GM21447 (cell line): ENCODE measurements around the gene HDGFL3.
"Not testable (repeated sequence)": the region's sequence is repeated elsewhere in the genome, so short reads cannot be mapped to it uniquely, and the experiment has no call there.

Experiments
- ATAC-seq: cut with Tn5 transposase; IDR thresholded peaks from one replicate; pipeline ENCODE4 v1.9.1; 2021; ENCODE audit not compliant: unreplicated experiment

HDGFL3 gene

DNA sequence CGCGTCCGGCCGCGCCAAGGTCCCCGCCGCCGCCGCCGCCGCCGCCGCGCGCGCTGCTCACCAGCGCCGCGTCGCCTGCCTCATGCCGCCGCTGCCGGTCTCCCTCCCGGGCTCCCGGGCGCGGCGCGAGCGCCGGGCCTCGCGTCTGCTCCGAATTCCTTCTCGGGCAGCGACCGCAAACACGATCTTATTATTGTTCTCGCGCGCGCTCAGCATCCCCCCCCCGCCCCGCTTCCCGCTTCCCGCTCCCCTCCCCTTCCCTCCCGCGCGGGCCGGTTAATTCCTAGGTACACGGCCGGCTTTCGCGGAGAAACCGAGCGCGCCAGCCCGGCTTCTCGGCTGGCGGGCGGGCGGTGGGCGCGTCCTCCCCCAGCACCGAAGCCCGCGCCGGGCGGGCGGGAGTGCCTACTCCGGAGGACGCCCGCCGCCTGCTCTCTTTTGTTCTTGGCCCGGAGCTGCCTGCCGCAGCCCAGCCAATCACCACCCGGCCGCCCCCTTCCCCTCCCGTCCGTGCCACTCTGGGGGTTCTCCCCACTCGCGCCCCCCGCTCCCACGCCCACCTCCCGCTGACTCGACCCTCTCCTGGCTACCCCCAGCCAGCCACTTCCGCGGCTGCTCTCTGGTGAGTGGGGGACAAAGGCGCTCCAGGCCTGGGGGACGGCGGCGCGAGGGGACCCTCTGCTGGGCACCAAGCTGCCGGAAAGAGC is at the start of gene HDGFL3:
HDGFL3 (minus strand) TSS at position 164 of the 707 bp plus-strand sequence. CDS start 409 bp downstream, outside the sequence.
- no peak for ATAC-seq

GRCh38 chr15:83250781-83251180 is 43.2 kb upstream of the HDGFL3 start:
- no peak for ATAC-seq

- ATAC-seq: no peak
These were observed 41.4 kb upstream of the HDGFL3 start for GRCh38 chr15:83249030-83249343.

DNA sequence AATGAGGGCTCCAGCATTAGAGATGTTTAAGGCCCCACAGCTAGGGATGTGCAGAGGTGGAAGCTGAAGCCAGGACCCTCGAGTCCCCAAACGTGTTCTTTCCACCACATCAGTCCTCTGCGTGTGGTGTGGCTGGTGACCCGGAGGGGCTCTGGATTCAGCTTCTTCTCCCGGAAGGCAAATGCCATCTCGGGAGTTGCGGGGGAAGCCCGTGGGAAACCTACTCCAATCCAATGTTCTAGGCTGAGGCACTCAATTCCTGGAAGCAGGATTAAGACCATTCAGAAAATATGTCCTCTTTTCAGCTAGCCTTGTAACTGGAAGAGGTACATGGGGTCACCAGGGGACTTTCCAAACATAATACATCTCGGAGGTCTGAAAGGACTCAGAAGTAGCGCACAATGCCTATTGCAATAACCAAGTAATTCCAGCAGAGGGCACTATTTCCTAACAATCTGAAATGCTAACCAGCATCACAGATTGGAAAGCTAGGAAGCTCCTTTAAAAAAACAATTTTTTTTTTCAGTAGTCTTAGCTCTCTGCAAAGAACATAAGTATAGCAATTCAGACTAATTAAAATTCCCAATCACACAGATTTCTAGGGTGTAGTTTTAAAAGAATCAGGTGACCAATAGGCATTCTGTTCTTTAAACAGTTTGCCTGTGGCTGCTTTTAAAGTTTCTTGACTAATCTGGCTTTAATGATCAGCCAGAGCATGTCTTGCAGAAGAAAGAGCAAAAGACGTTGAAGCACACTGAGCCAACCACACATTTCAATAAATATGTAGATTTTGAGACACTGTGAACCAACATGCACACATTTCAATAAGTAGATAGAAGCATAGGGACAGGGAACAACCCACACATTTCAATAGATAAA is 40.8 kb upstream of the HDGFL3 start:
- no peak for ATAC-seq

DNA sequence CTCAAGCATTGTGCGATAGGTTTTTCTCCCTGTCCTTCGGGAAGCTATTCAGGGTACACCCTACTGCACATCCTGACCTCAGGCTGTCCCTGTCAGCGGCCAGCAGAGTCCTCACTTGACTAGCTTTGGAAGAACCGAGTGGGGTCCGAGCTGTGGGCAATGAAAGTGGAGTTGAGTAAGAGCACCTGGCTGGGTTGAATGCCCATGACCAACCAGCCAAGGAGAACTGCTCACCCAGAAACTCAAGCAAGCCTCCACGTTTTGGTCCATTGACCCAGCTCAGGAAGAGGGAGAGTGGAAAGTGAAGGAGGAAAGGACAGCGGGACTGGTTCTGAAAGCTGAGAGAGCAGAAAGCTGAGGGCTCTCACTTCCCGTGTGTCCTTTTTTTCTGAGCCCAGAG is 36.0 kb upstream of the HDGFL3 start:
- no peak for ATAC-seq

- no peak for ATAC-seq
These were observed 22.6 kb upstream of the HDGFL3 start for GRCh38 chr15:83230242-83230641.

GRCh38 chr15:83225449-83225848 is 17.8 kb upstream of the HDGFL3 start:
- no peak for ATAC-seq

- not testable (repeated sequence) for ATAC-seq
These were observed 14.2 kb upstream of the HDGFL3 start for GRCh38 chr15:83221781-83222180.

DNA sequence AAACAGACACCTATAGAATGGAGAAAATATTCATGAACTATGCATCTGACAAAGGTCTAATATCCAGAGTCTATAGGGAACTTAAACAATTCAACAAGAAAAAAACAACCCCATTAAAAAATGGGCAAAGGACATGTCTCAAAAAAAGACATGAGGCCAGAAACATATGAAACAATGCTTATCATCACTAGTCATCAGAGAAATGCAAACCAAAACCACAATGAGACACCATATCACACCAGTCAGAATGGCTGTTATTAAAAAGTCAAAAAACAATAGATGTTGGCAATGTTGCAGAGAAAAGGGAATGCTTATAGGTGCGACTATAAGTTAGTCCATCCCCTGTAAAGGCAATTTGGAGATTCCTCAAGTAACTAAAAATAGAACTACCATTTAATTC is 11.4 kb upstream of the HDGFL3 start:
- no peak for ATAC-seq

DNA sequence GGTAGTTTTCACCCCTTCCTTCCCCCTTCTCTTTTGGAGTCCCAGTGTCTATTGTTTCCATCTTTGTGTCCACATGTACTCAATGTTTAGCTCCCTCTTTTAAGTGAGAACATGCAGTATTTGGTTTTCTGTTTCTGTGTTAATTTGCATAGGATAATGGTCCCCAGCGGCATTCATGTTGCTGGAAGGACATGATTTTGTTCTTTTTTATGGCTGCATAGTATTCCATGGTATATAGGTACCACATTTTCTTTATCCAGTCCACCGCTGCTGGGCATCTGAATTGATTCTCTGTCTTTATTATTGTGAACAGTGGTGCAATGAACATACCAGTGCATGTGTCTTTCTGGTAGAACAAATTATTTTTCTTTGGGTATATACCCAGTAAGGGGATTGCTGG is 7.7 kb upstream of the HDGFL3 start:
- ATAC-seq: no peak

GRCh38 chr15:83210619-83211018 is 3.0 kb upstream of the HDGFL3 start:
- ATAC-seq: no peak

DNA sequence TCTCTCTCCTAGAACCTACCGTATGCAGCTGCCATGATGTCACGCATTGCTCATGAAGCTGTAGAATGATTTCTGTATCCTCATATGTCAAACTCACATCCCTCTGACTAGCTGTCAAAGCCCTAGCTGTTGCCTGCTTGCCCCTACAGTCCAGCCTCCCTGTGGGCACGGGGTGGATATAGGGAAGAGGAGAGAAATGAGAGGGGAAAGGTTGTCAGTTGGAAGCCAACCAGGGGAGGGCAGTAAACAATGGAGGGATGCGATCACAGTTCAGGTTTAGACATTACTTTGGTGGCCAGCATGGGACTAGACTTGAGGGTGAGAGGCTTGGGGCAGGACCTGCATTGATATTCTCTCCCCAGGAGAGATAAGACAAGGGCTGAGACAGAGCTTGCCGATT is 1.7 kb upstream of the HDGFL3 start:
- no peak for ATAC-seq

DNA sequence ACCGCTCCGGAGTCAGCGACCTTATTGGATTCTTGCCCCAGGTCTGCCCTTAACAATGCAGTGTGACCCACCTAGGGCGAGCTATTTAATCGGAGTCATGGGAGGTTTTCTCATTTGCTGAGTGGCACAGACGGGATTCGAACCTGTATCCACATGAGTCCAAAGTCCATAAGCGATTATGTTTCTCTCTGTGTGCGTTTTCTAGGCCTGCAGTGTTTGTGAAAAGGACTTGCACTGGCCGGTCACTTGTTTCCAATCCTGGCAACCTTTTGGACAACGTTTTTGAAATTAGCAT is 691 bp upstream of the HDGFL3 start:
- no peak for ATAC-seq

GRCh38 chr15:83207009-83207659 is 489 bp downstream of the HDGFL3 start:
- ATAC-seq: no peak

DNA sequence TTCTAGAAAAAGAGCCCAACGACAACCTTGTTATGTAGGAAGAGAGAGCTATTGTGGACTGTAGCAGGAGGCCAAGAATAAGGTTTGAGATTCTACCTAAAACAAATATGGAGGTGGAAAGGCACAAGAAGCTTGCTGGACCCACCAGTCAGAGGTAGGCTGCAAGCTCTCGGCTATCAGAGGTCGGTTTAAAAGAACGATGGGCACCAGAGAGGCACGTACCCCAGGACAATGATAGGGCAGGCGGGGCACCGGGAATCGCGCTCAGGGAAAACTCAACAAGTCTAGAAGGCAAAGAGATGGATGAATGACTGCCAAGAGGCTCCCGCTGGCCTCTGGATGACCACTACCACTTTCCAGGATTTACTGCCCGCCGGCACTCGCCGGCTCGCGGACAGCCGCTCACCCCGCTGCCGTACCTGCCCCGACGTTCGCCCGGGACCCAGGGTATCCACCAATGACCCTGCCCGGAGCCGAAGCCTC is 1.1 kb downstream of the HDGFL3 start:
- no peak for ATAC-seq

DNA sequence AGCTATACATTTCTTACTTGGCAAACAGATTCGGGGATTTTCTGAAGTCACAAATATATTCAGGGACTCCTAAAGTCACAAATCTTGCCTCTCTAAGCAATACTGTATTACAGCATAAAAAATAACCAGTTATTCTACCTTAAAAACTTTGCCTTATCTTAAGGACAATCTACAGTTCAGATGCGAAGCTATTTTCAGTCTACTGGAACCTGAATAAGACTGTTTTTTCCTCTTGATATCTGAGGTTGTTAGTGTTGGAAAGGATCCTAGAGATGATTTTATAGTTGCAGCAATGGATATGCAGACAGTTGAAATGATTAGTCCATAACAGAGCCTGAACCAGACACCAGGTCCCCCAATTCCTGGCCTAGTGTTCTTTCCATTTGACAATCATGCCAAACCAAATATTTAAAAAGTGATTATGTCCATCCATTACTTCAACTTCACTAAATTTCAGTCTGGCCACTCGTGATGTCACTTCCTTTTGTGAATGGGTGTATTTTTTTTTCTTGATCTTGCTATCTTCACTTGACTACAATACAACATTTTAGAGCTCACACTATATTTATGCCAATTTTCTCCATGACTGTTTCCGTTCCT is 1.8 kb downstream of the HDGFL3 start:
- no peak for ATAC-seq

- no peak for ATAC-seq
These were observed 2.9 kb downstream of the HDGFL3 start for GRCh38 chr15:83204697-83205096.

DNA sequence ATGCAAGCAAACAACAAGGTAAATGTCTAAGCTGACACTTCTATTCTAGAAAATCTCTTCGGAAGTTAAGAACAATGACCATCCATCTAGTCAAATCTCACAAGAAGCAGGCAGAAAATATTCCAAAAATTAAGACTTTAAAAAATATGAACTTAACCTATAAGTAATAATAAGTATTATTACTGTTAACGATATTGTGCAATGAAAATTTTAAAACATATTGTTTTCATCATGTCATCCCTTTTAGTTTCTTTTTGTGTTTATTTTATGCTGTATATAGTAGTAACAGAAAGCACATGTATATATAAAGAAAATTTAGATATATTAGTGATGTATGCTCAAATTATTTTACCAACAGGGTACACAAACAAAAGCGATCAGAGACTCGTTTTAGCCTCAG is 4.1 kb downstream of the HDGFL3 start:
- no peak for ATAC-seq

DNA sequence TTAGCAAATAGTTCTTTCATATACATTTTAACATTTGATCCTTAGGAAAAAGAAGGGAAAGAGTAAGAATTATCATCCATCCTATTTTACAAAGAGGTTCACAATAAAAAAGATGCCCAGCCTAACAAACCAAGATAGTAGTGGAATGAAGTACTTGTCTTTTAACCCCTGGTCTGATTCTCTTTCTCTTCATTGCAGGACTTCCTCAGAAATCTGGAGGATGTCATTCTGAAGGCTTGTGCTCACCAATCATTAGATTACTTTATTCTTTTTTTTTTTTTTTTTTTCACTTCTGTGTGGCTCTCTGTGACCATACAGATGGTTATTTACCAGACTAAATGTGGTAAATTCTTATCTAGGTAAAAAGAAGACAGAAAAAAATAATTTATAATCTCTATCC is 7.0 kb downstream of the HDGFL3 start:
- ATAC-seq: no peak

DNA sequence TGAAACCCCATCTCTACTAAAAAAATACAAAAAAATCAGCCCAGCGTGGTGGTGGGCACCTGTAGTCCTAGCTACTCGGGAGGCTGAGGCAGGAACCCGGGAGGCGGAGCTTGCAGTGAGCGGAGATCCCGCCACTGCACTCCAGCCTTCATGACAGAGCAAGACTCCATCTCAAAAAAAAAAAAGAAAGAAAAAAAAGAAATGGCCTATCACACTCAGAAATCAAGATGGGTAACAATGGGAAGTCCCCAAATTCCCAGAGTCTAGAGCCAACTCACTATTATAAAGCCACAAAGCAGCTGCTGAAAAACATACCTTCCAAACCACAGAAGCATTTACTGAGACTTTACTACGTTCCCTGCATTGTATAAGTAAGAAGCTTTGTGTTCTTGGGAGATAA is 7.5 kb downstream of the HDGFL3 start:
- ATAC-seq: no peak

DNA sequence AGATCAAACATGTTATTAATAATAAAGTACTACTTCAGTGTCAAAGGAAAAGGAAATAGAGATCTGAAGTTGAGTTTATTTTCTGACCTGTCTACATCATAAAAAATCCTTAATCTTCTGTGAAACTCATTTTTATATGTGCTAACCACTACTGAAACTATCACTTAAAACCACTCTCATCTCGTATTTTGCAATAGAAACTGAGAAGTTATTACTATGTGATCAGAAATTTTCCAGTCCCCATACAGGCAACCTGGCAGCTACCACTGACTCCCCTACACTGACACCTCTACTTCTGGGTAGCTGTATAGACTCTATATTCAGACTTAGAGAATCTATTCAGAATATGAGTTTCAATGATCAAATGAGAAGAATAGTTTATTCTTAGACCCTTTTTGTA is 8.3 kb downstream of the HDGFL3 start:
- peak; percentile 94 for ATAC-seq

DNA sequence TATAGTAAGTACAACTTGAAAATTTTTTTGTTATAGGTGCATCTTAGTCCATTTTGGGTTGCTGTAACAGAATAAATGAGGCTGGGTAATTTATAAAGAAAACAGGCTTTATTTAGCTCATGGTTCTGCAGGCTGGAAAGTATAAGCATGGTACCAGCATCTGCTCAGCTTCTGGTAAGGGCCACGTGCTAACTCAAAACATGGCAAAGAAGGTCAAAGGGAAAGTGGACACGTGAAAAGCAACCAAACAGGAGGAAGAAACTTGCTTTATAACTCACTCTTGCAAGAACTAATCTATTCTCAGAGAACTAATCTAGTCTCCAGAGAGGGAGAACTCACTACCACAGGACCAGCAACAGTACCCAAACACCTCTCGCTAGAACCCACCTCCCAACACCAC is 9.1 kb downstream of the HDGFL3 start:
- ATAC-seq: no peak
